SK-N-MC (cell line): ENCODE data around the gene LCN10.

Experiments used
- DNase-seq: peaks from one replicate; pipeline ENCODE4 v3.0.0-alpha.2; 2011; ENCODE audit warnings: low read depth, low spot score
- H3K27ac ChIP-seq: fragments of 200-600 bp; sonication (generic); 2 replicates; pipeline ENCODE4 v1.5.1; 2016; ENCODE audit warnings: mixed run types
- H3K36me3 ChIP-seq: fragments of 200-600 bp; sonication (generic); 2 replicates; pipeline ENCODE4 v1.6.1; 2017; ENCODE audit warnings: antibody characterized with exemption, low read length, mixed read lengths; ENCODE audit not compliant: insufficient read depth
- H3K4me3 ChIP-seq: fragments of 200-600 bp; sonication (generic); 2 replicates; pipeline ENCODE4 v1.5.1; 2016
- H3K9ac ChIP-seq: fragments of 200-600 bp; sonication (generic); 2 replicates; pipeline ENCODE4 v1.8.0; 2017; ENCODE audit warnings: mixed run types, mixed read lengths; ENCODE audit not compliant: insufficient read length
- H3K9me3 ChIP-seq: fragments of 200-600 bp; sonication (generic); 2 replicates; pipeline ENCODE4 v1.6.1; 2017; ENCODE audit warnings: low read depth, mild to moderate bottlenecking, antibody characterized with exemption, low read length, moderate library complexity, mixed read lengths
- EZH2 ChIP-seq: fragments of 200-600 bp; sonication (generic); IDR thresholded peaks from one replicate; pipeline ENCODE4 v1.6.1; 2017; ENCODE audit warnings: antibody characterized with exemption
- FOXP2 ChIP-seq: optimal IDR thresholded peaks from 2 replicates; pipeline ENCODE3; 2011; ENCODE audit warnings: mild to moderate bottlenecking, moderate library complexity; ENCODE audit not compliant: insufficient read depth; ENCODE audit errors: extremely low read length, control extremely low read depth
- POLR2AphosphoS5 ChIP-seq: IDR thresholded peaks from 2 replicates; pipeline ENCODE4 v1.6.1; 2012; ENCODE audit warnings: mild to moderate bottlenecking, low read depth, low read length, borderline replicate concordance

The LCN10 gene

DNA sequence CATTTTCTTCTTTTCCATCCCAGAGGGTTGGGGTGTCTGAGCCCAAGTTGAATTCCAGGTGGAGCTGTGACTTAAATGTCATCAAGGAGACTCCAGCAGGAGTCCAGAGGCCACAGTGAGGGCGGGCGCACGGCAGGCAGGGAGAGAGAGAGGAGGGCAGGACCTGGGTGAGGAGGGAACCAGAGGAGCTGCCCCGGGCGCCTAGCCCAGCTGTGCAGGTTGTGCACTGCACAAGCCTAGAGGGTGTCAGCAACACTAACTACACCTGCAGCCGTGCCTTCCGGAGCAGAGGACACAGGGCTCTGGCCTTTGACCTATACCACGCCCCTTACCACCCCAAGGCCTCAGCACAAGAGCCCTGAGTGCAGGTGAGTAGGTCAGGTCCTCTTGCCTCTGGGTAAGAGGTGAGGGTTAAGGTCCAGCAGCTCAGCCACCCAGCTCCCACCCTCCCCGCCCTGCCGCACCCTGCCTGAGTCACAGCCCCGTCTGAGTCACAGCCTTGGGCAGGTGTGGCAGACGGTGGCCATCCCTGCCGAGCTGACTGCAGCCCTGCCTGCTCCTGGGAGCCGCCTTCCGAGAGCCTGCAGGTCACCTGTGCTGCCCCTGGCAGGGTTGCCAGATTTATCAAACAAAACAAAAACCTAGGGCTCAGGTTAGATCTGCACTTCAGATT lies 49.1 kb downstream of the LCN10 start:
- no peak overlapping the region for H3K27ac ChIP-seq
- H3K9ac ChIP-seq: no peak overlapping the region
- TF ChIP-seq EZH2 (no peak), POLR2AphosphoS5 (no peak), FOXP2 (no peak)
- no peak for DNase-seq
- H3K4me3 ChIP-seq: no peak overlapping the region
- no peaks in the 10 kb centered on the region for H3K36me3 ChIP-seq
- no peaks in the 10 kb centered on the region for H3K9me3 ChIP-seq

DNA sequence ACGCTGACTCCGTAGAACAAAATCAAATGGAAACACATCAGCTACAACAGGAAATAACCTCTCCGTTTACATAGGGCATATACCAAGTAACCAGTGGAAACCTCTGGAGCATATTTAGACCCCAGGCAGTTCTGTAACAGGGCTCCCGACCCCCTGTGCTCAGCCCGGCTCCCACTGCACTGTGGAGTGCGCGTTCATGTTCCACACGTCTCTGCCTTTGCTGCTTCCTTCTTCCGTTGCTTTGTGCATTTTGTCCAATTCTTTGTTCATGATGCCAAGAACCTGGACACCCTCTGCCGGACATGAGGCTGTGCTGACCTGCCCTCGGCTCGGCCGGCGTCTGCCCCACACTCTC lies 49.6 kb downstream of the LCN10 start:
- no peak for DNase-seq
- H3K9me3 ChIP-seq: no peaks in the 10 kb centered on the region
- no peak overlapping the region for H3K4me3 ChIP-seq
- TF ChIP-seq EZH2 (no peak), FOXP2 (no peak), POLR2AphosphoS5 (no peak)
- no peaks in the 10 kb centered on the region for H3K36me3 ChIP-seq
- H3K9ac ChIP-seq: no peak overlapping the region
- no peak overlapping the region for H3K27ac ChIP-seq

DNA sequence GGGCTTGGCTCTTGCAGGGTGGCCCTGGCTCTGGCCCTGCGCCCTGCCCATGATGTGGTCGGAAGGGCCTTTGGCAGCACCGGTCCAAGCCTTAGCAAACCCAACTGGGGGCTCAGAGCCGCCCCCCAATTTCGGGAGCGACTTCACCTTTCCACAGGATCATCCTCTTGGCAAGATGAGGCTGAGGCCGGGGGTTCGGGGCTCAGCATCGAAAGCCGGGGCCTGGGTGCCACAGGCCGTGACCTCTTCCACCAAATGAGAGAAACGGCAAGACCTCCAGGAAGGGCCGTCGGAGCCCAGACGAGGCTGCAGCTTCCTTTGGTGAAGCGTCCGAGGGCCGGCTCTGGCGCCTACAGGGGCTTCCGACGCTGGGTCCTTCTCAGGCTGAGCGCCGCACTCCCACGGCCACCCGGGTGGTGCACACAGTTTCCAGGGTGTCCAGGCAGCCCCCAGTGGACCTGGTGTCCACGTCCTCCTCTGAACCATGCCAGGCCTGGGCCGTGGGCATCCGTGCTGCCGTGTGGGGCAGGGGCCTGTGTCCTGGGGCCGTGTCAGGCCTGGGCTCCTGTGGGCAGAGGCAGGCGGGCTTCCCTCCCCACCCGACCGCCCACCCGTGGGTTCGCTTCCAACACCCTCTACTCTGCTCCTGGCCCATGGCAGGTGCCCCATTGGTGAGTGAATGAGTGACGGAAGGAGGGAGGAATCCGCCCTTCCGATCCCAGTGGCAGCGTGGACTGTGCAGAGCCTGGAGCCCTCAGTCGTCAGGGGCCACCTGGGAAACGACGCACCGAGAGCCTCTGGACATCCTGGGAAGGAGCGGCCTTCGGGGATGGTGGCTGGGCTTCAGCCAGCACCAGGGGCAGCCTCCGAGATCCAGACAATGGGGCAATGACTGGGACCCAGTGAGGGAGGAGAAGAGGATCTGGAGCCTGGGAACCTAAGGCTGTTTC lies 50.3 kb downstream of the LCN10 start:
- no peaks in the 10 kb centered on the region for H3K9me3 ChIP-seq
- H3K4me3 ChIP-seq: no peak overlapping the region
- H3K27ac ChIP-seq: no peak overlapping the region
- H3K9ac ChIP-seq: no peak overlapping the region
- DNase-seq: no peak
- TF ChIP-seq EZH2 (no peak), FOXP2 (no peak), POLR2AphosphoS5 (no peak)
- H3K36me3 ChIP-seq: no peaks in the 10 kb centered on the region

DNA sequence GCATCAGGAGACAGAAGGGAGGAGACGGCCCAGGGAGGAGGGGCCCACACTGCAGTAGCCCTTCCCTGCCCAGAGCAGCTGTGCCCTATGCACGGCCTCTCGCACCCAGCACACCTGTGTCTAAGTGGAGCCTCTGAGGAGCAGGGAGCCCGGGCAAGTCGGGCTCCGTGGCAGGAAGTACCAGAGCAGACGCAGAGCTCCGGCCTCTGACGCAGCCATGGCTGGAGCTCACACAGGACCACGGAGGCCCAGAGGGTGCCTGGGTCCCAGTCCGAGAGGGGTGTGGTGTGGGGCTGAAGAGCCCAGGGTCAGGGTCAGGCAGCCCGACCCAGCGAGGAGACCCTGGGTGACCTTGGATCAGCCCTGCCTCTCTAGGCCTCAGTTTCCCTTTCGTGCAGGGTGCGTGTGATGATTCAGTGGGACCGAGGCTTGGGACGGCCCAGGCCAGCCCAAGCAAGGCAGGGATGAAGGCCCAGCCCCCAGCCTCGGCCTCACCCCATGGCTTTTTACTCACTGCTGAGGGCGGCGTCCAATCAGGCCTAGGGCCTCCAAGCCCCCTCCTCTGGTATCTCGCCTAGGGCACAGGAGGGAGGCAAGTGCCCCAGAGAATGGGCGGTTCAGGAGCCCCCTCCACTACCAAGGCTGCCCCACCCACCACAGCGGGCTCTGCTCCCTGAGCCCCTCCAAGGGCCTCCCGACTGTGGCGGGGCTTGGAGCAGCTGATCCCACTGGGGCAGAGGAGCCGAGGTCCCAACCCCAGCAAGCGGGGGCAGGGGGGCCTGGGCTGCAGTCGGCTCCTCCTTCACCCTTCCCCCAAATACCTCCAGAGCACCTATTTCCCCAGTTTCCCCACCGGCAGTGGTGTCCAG lies 51.2 kb downstream of the LCN10 start:
- Histone ChIP-seq H3K9me3 (no peaks in the 10 kb centered on the region), H3K9ac (no peak overlapping the region), H3K4me3 (no peak overlapping the region), H3K36me3 (no peaks in the 10 kb centered on the region), H3K27ac (no peak overlapping the region)
- no peak for DNase-seq
- TF ChIP-seq EZH2 (no peak), FOXP2 (no peak), POLR2AphosphoS5 (no peak)

DNA sequence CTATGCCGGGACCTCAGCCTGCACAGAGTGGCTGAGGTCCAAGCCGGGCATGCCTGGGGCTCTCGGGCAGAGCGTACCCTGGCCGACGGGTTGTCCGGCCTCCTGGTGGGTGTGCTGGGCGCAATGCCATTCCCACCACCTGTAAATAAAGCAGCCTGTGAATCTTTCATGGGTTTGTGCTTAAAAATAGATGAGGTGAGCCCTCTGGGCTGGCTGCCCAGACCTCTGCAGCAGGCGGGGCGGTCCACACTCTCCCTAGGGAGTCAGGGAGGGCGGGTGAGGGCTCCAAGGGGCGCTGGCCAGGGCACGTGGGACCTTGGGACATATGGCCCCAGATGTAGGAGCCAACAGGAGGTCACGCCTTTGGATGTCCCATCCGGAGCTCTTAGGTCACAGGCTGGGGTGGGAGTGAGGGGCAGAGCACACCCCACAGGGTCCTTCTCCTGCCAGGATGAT lies 51.9 kb downstream of the LCN10 start:
- no peak overlapping the region for H3K4me3 ChIP-seq
- no peak for DNase-seq
- no peak overlapping the region for H3K9ac ChIP-seq
- no peak for TF ChIP-seq EZH2
- H3K9me3 ChIP-seq: no peaks in the 10 kb centered on the region
- no peaks in the 10 kb centered on the region for H3K36me3 ChIP-seq
- H3K27ac ChIP-seq: no peak overlapping the region

DNA sequence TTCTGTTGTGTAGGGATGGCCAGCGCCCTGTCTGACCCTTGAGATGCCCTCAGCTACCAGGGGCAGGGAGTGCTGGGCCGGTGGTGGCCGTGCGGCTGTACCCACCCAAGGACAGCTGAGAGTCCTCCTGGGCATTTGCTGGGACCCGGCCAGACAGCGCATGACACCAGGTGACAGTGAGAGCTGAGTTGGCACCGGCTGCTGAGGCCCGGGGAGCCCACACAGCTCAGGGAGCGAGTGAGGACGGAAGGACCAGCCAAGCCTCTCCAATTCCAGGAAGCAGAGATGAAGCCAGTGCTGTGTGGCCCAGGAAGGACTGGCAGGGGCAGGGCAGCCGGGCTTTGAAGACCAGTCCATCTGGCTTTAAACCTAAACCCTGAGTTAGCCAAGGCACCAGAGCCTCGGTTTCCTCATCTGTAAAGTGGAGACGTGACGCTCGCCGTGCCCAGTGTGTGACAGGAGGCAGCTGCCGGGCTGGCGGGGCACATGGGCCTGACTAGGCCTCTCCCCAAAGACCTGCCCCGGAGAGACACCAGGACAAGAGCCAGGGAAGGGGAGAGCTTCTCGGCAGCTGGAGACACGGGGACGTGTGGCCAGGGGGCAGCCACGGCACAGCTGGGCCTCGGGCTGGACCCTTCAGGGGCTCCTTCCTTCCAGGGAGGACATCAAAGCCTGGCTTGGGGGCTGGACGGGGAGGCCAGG lies 52.5 kb downstream of the LCN10 start:
- Histone ChIP-seq H3K36me3 (no peaks in the 10 kb centered on the region), H3K9ac (no peak overlapping the region), H3K4me3 (no peak overlapping the region), H3K9me3 (no peaks in the 10 kb centered on the region), H3K27ac (no peak overlapping the region)
- no peak for DNase-seq
- no peak for TF ChIP-seq POLR2AphosphoS5
- TF ChIP-seq FOXP2: no peak
- no peak for TF ChIP-seq EZH2

DNA sequence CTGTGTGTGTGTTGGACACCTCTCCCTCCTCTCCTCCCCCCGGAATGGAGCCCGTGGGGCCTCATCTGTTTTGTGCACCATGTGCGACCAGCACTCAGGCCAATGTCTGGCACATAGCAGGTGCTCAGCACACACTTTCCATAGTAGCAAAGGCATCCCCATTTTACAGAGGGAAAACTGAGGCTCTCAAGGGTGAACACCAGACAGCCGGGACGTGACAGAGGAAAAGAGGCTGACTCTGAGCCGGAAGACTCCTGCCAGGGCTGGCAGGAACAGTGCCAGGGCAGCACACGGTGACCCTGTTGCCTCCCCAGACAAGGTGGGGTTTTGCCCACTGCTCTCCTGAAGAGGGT lies 53.7 kb downstream of the LCN10 start:
- no peak for DNase-seq
- Histone ChIP-seq H3K9ac (no peak overlapping the region), H3K36me3 (no peaks in the 10 kb centered on the region), H3K9me3 (no peaks in the 10 kb centered on the region), H3K27ac (no peak overlapping the region), H3K4me3 (no peak overlapping the region)
- no peak for TF ChIP-seq POLR2AphosphoS5
- no peak for TF ChIP-seq EZH2
- TF ChIP-seq FOXP2: no peak
